GM04503 (cell line): ENCODE measurements around the gene GALNTL6.
"Not testable (repeated sequence)": the region's sequence is repeated elsewhere in the genome, so short reads cannot be mapped to it uniquely, and the experiment has no call there.

Experiments used
- DNase-seq: peaks from one replicate; pipeline ENCODE4 v3.0.0-alpha.2; 2012; ENCODE audit warnings: low read depth

The GALNTL6 gene

GRCh38 chr4:172662113-172662512, 848.9 kb downstream of the GALNTL6 start:
- DNase-seq = no peak

GRCh38 chr4:172666711-172667368, 853.6 kb downstream of the GALNTL6 start:
- no peak for DNase-seq

- DNase-seq = no peak
These were observed 861.6 kb downstream of the GALNTL6 start for GRCh38 chr4:172674811-172675210.

GRCh38 chr4:172675232-172675631, 862.0 kb downstream of the GALNTL6 start:
- DNase-seq = no peak

GRCh38 chr4:172680691-172681090, 867.5 kb downstream of the GALNTL6 start:
- no peak for DNase-seq

- DNase-seq = no peak
These were observed 869.8 kb downstream of the GALNTL6 start for GRCh38 chr4:172683021-172683420.

GRCh38 chr4:172686021-172686420, 872.8 kb downstream of the GALNTL6 start:
- DNase-seq = no peak

GRCh38 chr4:172688534-172688933, 875.3 kb downstream of the GALNTL6 start:
- DNase-seq = no peak

GRCh38 chr4:172691552-172691951, 878.3 kb downstream of the GALNTL6 start:
- no peak for DNase-seq

GRCh38 chr4:172692701-172693100, 879.5 kb downstream of the GALNTL6 start:
- no peak for DNase-seq

- DNase-seq = no peak
These were observed 885.1 kb downstream of the GALNTL6 start for GRCh38 chr4:172698256-172698655.

- no peak for DNase-seq
These were observed 892.4 kb downstream of the GALNTL6 start for GRCh38 chr4:172705565-172705964.

GRCh38 chr4:172706000-172706399, 892.8 kb downstream of the GALNTL6 start:
- no peak for DNase-seq

GRCh38 chr4:172707622-172708021, 894.4 kb downstream of the GALNTL6 start:
- DNase-seq = no peak

- DNase-seq = no peak
These were observed 895.0 kb downstream of the GALNTL6 start for GRCh38 chr4:172708184-172708583.

GRCh38 chr4:172709376-172709775, 896.2 kb downstream of the GALNTL6 start:
- no peak for DNase-seq

- DNase-seq = no peak
These were observed 903.1 kb downstream of the GALNTL6 start for GRCh38 chr4:172716291-172716690.

GRCh38 chr4:172721659-172722058, 908.5 kb downstream of the GALNTL6 start:
- DNase-seq = no peak

- DNase-seq = peak; percentile 1
These were observed 912.4 kb downstream of the GALNTL6 start for GRCh38 chr4:172725581-172725980.

GRCh38 chr4:172726001-172726423, 912.8 kb downstream of the GALNTL6 start:
- no peak for DNase-seq

GRCh38 chr4:172727631-172728030, 914.4 kb downstream of the GALNTL6 start:
- DNase-seq = no peak

- not testable (repeated sequence) for DNase-seq
These were observed 920.4 kb downstream of the GALNTL6 start for GRCh38 chr4:172733645-172734044.

- no peak for DNase-seq
These were observed 921.4 kb downstream of the GALNTL6 start for GRCh38 chr4:172734555-172734954.

GRCh38 chr4:172736046-172736445, 922.8 kb downstream of the GALNTL6 start:
- DNase-seq = no peak
